ENCODE measurements around the gene PKD1L1. TPM values are rescaled to one million over a fixed set of nuclear protein-coding genes. Genes with fewer than 3 reads are reported as not detected.

The PKD1L1 gene
- total RNA-seq, 1 donor from 2014 or later: 0.19 TPM

DNA sequence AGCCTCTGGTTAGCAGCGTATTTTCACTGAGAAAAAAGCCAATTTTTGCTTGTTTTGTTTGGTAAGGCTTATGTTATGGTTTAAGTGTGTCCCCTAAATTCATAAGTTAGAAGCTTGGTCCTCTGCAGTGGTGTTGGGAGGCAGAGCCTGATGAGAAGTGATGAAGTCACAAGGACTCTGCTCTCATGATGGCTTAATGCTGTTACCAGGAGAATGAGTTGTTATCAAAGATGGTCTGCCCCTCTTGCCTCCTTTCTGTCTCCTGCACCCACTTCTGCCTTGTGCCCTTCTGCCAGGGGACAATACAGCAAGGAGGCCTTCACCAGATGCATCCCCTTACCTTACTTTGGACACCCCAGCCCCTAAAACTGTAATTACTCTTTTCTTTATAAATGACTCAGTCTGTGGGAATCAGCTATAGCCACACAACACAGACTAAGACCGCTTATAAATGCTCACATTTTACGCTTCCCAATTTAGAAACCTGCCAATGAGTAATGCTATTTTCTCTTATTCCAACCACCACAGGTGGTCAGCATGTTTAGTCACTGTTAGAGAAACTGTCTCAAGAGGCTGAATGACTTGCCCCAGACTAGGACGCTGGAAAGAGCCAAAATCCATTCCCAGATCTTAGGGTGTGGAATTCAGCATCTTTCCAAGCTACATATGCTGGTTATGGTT lies 6.1 kb upstream of the PKD1L1 start:
- DNase-seq (ENCODE audit: low read depth, low spot score): no peak
- Mint-ChIP-seq H3K27ac (ENCODE audit: unreplicated experiment) (peak overlapping the region; percentile 64), H3K9me3 (peaks cover 5% of the 10 kb centered on the region), H3K27me3 (ENCODE audit: low read depth) (no peaks in the 10 kb centered on the region), H3K4me3 (no peak overlapping the region), H3K4me1 (peaks cover 5% of the 10 kb centered on the region), H3K36me3 (ENCODE audit: low read depth) (peaks cover 24% of the 10 kb centered on the region)
- TF ChIP-seq, protein P1, sequence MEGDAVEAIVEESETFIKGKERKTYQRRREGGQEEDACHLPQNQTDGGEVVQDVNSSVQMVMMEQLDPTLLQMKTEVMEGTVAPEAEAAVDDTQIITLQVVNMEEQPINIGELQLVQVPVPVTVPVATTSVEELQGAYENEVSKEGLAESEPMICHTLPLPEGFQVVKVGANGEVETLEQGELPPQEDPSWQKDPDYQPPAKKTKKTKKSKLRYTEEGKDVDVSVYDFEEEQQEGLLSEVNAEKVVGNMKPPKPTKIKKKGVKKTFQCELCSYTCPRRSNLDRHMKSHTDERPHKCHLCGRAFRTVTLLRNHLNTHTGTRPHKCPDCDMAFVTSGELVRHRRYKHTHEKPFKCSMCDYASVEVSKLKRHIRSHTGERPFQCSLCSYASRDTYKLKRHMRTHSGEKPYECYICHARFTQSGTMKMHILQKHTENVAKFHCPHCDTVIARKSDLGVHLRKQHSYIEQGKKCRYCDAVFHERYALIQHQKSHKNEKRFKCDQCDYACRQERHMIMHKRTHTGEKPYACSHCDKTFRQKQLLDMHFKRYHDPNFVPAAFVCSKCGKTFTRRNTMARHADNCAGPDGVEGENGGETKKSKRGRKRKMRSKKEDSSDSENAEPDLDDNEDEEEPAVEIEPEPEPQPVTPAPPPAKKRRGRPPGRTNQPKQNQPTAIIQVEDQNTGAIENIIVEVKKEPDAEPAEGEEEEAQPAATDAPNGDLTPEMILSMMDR (conservative IDR thresholded peaks at IDR 0.05): no peak

DNA sequence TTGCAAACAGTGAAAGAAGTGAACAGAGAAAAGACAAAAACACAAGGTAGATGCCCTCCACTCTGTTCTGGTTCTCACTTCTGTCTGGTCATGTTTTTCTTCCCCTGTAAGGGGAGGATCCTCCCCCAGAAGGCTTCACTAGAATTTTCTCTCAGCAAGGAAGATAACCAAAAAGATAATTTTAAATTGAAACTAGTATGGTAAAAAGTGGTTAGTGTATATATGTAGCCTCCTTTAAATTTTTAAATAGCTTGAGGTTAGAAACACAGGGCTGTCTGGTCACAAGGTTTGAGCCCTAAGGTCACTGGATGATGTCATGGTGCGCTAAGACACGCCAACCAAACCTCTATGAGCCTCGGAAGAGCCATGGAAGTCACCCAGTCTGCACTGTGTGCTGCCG lies 5.6 kb upstream of the PKD1L1 start:
- no peak for DNase-seq (ENCODE audit: low read depth, low spot score)
- Mint-ChIP-seq H3K4me3 (no peak overlapping the region), H3K36me3 (ENCODE audit: low read depth) (peaks cover 24% of the 10 kb centered on the region), H3K4me1 (peaks cover 5% of the 10 kb centered on the region), H3K27ac (ENCODE audit: unreplicated experiment) (no peak overlapping the region), H3K27me3 (ENCODE audit: low read depth) (no peaks in the 10 kb centered on the region), H3K9me3 (peaks cover 5% of the 10 kb centered on the region)
- TF ChIP-seq, protein P1 (conservative IDR thresholded peaks at IDR 0.05): no peak

DNA sequence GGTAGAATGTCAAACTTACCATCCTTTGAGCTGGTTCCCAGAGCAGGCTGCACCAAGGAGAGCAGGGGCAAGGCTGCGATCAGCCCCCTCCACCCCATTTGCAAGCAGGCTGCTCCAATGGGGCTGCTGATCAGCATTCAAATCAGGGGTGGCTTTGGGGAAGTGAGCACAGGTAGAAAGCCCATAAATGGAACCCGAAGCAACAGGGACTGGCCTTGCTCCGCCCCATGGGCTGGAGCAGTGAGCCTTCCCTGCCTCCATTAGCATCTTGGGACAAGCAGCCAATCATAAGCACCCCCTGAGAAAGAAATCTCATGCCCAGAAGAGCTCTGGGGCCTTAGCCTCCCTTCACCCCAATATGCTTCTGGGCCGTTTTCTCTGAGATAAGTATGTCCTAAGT lies 4.0 kb upstream of the PKD1L1 start:
- peaks cover 14% of the 10 kb centered on the region for H3K36me3 Mint-ChIP-seq (ENCODE audit: low read depth)
- no peak overlapping the region for H3K27ac Mint-ChIP-seq (ENCODE audit: unreplicated experiment)
- H3K4me3 Mint-ChIP-seq: no peak overlapping the region
- TF ChIP-seq, protein P1 (conservative IDR thresholded peaks at IDR 0.05): no peak
- no peaks in the 10 kb centered on the region for H3K9me3 Mint-ChIP-seq
- peaks cover 5% of the 10 kb centered on the region for H3K4me1 Mint-ChIP-seq
- no peaks in the 10 kb centered on the region for H3K27me3 Mint-ChIP-seq (ENCODE audit: low read depth)
- no peak for DNase-seq (ENCODE audit: low read depth, low spot score)

DNA sequence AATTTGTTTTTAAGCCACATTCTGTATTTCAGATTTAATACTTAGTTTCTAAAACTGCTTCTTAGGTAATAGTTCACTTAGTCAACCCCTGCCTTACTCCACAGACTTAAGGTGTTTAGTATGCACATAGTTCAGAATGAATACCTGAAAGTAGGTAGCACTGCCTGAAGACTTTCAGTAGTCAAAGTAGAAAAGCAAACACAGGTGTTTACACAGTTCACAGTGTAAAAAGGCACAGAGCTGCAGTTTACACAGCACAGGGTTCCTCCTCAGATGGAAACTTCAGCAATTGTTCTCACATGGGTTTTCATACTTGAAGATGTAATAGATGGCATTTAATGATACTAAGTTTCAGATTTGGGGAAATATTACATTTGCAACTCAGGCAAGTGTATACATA lies 3.1 kb upstream of the PKD1L1 start:
- no peak overlapping the region for H3K4me3 Mint-ChIP-seq
- H3K36me3 Mint-ChIP-seq (ENCODE audit: low read depth): peaks cover 8% of the 10 kb centered on the region

DNA sequence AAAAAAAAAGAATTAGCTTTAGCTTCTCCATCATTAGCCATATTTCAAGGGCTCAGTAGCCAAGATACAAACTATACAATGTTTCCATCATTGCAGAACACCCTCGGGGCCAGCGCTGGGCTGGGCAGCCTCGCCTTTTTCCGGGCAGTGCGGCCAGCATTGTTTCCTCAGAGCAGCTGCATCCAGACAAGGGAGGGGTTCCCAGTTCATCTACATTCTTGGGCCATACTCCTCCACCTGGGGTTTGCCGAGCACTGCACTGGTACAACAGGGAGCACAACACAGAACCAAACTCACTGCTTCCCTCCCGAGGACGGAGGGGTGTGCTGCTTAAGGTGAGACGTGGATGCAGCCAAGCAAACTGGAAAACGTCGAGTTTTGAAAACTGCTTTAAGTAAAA lies 2.4 kb upstream of the PKD1L1 start:
- DNase-seq (ENCODE audit: low read depth, low spot score): no peak
- Mint-ChIP-seq H3K27ac (ENCODE audit: unreplicated experiment) (no peak overlapping the region), H3K27me3 (ENCODE audit: low read depth) (no peaks in the 10 kb centered on the region), H3K36me3 (ENCODE audit: low read depth) (peaks cover 6% of the 10 kb centered on the region), H3K4me3 (no peak overlapping the region), H3K9me3 (no peaks in the 10 kb centered on the region), H3K4me1 (peaks cover 17% of the 10 kb centered on the region)
- TF ChIP-seq, protein P1 (conservative IDR thresholded peaks at IDR 0.05): no peak

More for the DNA sequence above, 3.1 kb upstream of the PKD1L1 start:
- DNase-seq (ENCODE audit: low read depth, low spot score): no peak
- Mint-ChIP-seq H3K9me3 (no peaks in the 10 kb centered on the region), H3K27me3 (ENCODE audit: low read depth) (no peaks in the 10 kb centered on the region), H3K4me1 (peaks cover 11% of the 10 kb centered on the region), H3K27ac (ENCODE audit: unreplicated experiment) (no peak overlapping the region)
- TF ChIP-seq, protein P1 (conservative IDR thresholded peaks at IDR 0.05): no peak

All from neural crest cell (in vitro differentiated cells).